SU-DHL-6 (cell line): ENCODE results near the gene LAS1L.
"Not testable (repeated sequence)": the region's sequence is repeated elsewhere in the genome, so short reads cannot be mapped to it uniquely, and the experiment has no call there.

Source experiments
- H2AFZ ChIP-seq: fragments of 200-600 bp; sonication (generic); 2 replicates; pipeline ENCODE4 v1.6.1; 2014; ENCODE audit warnings: low read depth, mild to moderate bottlenecking, moderate library complexity, mixed read lengths, antibody characterized with exemption, low read length; ENCODE audit not compliant: severe bottlenecking
- H3F3A ChIP-seq: fragments of 200-600 bp; shearing (Covaris generic); 2 replicates; pipeline ENCODE4 v1.6.0; 2016; ENCODE audit warnings: antibody characterized with exemption, mild to moderate bottlenecking; ENCODE audit not compliant: insufficient read depth
- H3K27ac ChIP-seq: fragments of 200-600 bp; sonication (generic); 2 replicates; pipeline ENCODE4 v1.5.1; 2016; ENCODE audit warnings: low read depth, mild to moderate bottlenecking, low read length, moderate library complexity, mixed read lengths
- H3K27me3 ChIP-seq: fragments of 200-600 bp; sonication (generic), shearing (Covaris generic); 2 replicates; pipeline ENCODE4 v1.6.0; 2014; ENCODE audit warnings: mild to moderate bottlenecking, low read length
- H3K36me3 ChIP-seq: fragments of 200-600 bp; sonication (generic); 2 replicates; pipeline ENCODE4 v1.6.1; 2014; ENCODE audit warnings: mild to moderate bottlenecking, low read length, mixed read lengths
- H3K4me2 ChIP-seq: fragments of 300-600, 200-600 bp; shearing (Covaris generic), sonication (generic); 2 replicates; pipeline ENCODE4 v1.6.0; 2014; ENCODE audit warnings: low read length, low read depth, mild to moderate bottlenecking; ENCODE audit not compliant: poor library complexity, severe bottlenecking
- H3K4me3 ChIP-seq: fragments of 200-600 bp; sonication (generic); 2 replicates; pipeline ENCODE4 v1.5.1; 2014; ENCODE audit warnings: antibody characterized with exemption, low read length, mild to moderate bottlenecking, mixed read lengths; ENCODE audit not compliant: insufficient read depth, poor library complexity, severe bottlenecking
- H3K79me2 ChIP-seq: fragments of 200-600 bp; sonication (generic); 2 replicates; pipeline ENCODE4 v1.6.1; 2014; ENCODE audit warnings: mild to moderate bottlenecking, low read length, moderate library complexity; ENCODE audit not compliant: insufficient read depth
- H3K9ac ChIP-seq: fragments of 200-600 bp; sonication (generic); 2 replicates; pipeline ENCODE4 v1.7.0; 2014; ENCODE audit warnings: mild to moderate bottlenecking, low read length
- H3K9me2 ChIP-seq: fragments of 200-600 bp; sonication (generic); replicated peaks from 2 replicates; pipeline ENCODE4 v1.6.1; 2014; ENCODE audit warnings: low read length; ENCODE audit not compliant: insufficient read depth
- H3K9me3 ChIP-seq: fragments of 200-600 bp; sonication (generic); 2 replicates; pipeline ENCODE4 v1.6.1; 2014; ENCODE audit warnings: low read length, mixed read lengths; ENCODE audit not compliant: insufficient read depth
- H4K20me1 ChIP-seq: fragments of 200-600 bp; sonication (generic); 2 replicates; pipeline ENCODE4 v1.6.1; 2014; ENCODE audit warnings: low read depth, mild to moderate bottlenecking, antibody characterized with exemption, low read length, moderate library complexity, mixed read lengths
- CTCF ChIP-seq: fragments of 200-600 bp; sonication (generic); IDR thresholded peaks from one replicate; pipeline ENCODE4 v1.5.1; 2017; ENCODE audit warnings: antibody characterized with exemption, mild to moderate bottlenecking, low read length, moderate library complexity; ENCODE audit not compliant: insufficient read depth, poor library complexity, severe bottlenecking
- EZH2phosphoT487 ChIP-seq: fragments of 200-600 bp; sonication (generic), shearing (Covaris generic); conservative IDR thresholded peaks from 2 replicates; pipeline ENCODE4 v1.6.1; 2018; ENCODE audit warnings: mild to moderate bottlenecking, antibody characterized with exemption, low read length, moderate library complexity, mixed read lengths

LAS1L gene

GRCh38 chrX:65522739-65523372 lies 11.7 kb downstream of the LAS1L start:
- H3K4me2 ChIP-seq = no peak overlapping the region
- H3K9me3 ChIP-seq = no peaks in the 10 kb centered on the region
- H3K36me3 ChIP-seq = no peaks in the 10 kb centered on the region
- no peaks in the 10 kb centered on the region for H4K20me1 ChIP-seq
- H3F3A ChIP-seq = no peaks in the 10 kb centered on the region
- no peak overlapping the region for H3K9ac ChIP-seq
- H2AFZ ChIP-seq = no peak overlapping the region
- no peak overlapping the region for H3K27ac ChIP-seq
- no peaks in the 10 kb centered on the region for H3K79me2 ChIP-seq
- TF ChIP-seq EZH2phosphoT487 (no peak), CTCF (no peak)
- no peaks in the 10 kb centered on the region for H3K27me3 ChIP-seq
- H3K9me2 ChIP-seq = no peaks in the 10 kb centered on the region
- H3K4me3 ChIP-seq = no peak overlapping the region

- H3K9me2 ChIP-seq, H3K27me3 ChIP-seq, H3K4me3 ChIP-seq, H3F3A ChIP-seq, H3K9me3 ChIP-seq, H4K20me1 ChIP-seq, H3K27ac ChIP-seq, H2AFZ ChIP-seq, H3K36me3 ChIP-seq, H3K4me2 ChIP-seq, H3K79me2 ChIP-seq, H3K9ac ChIP-seq: not testable (repeated sequence)
Observed at GRCh38 chrX:65519530-65519929, 15.1 kb downstream of the LAS1L start.

GRCh38 chrX:65518980-65519379 lies 15.6 kb downstream of the LAS1L start:
- H4K20me1 ChIP-seq, H3K36me3 ChIP-seq, H3K9me3 ChIP-seq, H3K9ac ChIP-seq, H3K4me2 ChIP-seq, H3K4me3 ChIP-seq, H3K27me3 ChIP-seq, H3K27ac ChIP-seq, H2AFZ ChIP-seq, H3K79me2 ChIP-seq, H3F3A ChIP-seq, H3K9me2 ChIP-seq: not testable (repeated sequence)

GRCh38 chrX:65517923-65518322 lies 16.7 kb downstream of the LAS1L start:
- H3K9me3 ChIP-seq = no peaks in the 10 kb centered on the region
- no peaks in the 10 kb centered on the region for H3K79me2 ChIP-seq
- no peaks in the 10 kb centered on the region for H3K36me3 ChIP-seq

More at GRCh38 chrX:65517923-65518322, 16.7 kb downstream of the LAS1L start:
- Histone ChIP-seq H4K20me1 (no peaks in the 10 kb centered on the region), H3K4me3 (no peak overlapping the region), H3K27ac (no peak overlapping the region), H3K9ac (no peak overlapping the region), H2AFZ (no peak overlapping the region), H3K27me3 (no peaks in the 10 kb centered on the region), H3K9me2 (no peaks in the 10 kb centered on the region), H3F3A (no peaks in the 10 kb centered on the region), H3K4me2 (no peak overlapping the region)
- TF ChIP-seq EZH2phosphoT487 = no peak
- TF ChIP-seq CTCF = no peak
